Endothelial cell of umbilical vein (primary cell): Measurements from ENCODE around the gene ZIM2.

Experiments used
- EZH2 ChIP-seq: IDR thresholded peaks from 2 replicates; pipeline ENCODE4 v1.6.1; 2012; ENCODE audit warnings: borderline replicate concordance, low read depth, mild to moderate bottlenecking, moderate library complexity, low read length, inconsistent platforms; ENCODE audit not compliant: severe bottlenecking
- FOS ChIP-seq: IDR thresholded peaks from 2 replicates; pipeline ENCODE4 v1.6.1; 2011; ENCODE audit warnings: mild to moderate bottlenecking, low read length, moderate library complexity, borderline replicate concordance; ENCODE audit not compliant: insufficient read depth
- GATA2 ChIP-seq: IDR thresholded peaks from 2 replicates; pipeline ENCODE4 v1.7.0; 2011; ENCODE audit warnings: low read depth, mild to moderate bottlenecking, moderate library complexity, mixed read lengths, low read length; ENCODE audit not compliant: insufficient read length, insufficient read depth
- JUN ChIP-seq: IDR thresholded peaks from 2 replicates; pipeline ENCODE4 v1.6.1; 2011; ENCODE audit warnings: borderline replicate concordance, low read depth; ENCODE audit not compliant: insufficient read length, insufficient read depth
- MYC ChIP-seq: IDR thresholded peaks from one replicate; pipeline ENCODE4 v1.6.1; 2011; ENCODE audit warnings: mild to moderate bottlenecking, low read depth, low read length
- POLR2A ChIP-seq: IDR thresholded peaks from 2 replicates; pipeline ENCODE4 v1.6.1; 2012; ENCODE audit warnings: low read depth, mild to moderate bottlenecking, control low read depth, low read length
- POLR2AphosphoS5 ChIP-seq: IDR thresholded peaks from 2 replicates; pipeline ENCODE4 v1.6.1; 2012; ENCODE audit warnings: low read depth, mild to moderate bottlenecking, control low read depth, low read length, moderate library complexity; ENCODE audit not compliant: insufficient read depth
- TF ChIP-seq, protein P1 (sequence below), 2 donors: IDR thresholded peaks; 1 replicate in 1 of 2; 2 replicates in 1 of 2; pipeline ENCODE4 v1.5.1; 2011; ENCODE audit warnings: low read length in 2 of 2, mild to moderate bottlenecking in 2 of 2, moderate library complexity in 2 of 2, control low read depth in 1 of 2, inconsistent platforms in 1 of 2, low read depth in 1 of 2; ENCODE audit not compliant: insufficient read depth in 1 of 2; ENCODE audit errors: extremely low read depth in 1 of 2
- TF ChIP-seq, protein P2 (sequence below): IDR thresholded peaks from 2 replicates; pipeline ENCODE4 v1.6.1; 2011; ENCODE audit not compliant: insufficient read depth, insufficient read length

DNA sequence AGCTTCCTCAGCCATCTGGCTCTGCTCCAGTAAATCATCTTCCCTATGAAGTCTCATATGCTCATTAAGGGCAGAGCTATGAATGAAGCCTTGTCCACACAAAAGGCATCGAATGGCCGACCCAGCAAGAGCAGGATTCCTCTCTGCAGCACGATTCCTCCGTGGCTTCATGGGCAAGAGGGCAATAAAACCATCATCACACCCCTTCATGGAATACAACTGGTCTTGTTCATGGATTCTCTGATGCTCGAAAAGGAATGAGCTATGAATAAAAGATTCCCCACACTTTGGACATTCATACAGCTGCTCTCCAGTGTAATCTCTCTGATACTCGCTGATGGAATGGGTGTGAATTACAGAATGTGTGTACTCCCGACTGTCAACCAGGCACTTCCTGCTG is 25.9 kb downstream of the ZIM2 start:
- TF ChIP-seq POLR2A (no peak), POLR2AphosphoS5 (no peak), EZH2 (no peak), FOS (no peak), MYC (no peak), JUN (no peak), GATA2 (no peak)
- TF ChIP-seq, protein P1, sequence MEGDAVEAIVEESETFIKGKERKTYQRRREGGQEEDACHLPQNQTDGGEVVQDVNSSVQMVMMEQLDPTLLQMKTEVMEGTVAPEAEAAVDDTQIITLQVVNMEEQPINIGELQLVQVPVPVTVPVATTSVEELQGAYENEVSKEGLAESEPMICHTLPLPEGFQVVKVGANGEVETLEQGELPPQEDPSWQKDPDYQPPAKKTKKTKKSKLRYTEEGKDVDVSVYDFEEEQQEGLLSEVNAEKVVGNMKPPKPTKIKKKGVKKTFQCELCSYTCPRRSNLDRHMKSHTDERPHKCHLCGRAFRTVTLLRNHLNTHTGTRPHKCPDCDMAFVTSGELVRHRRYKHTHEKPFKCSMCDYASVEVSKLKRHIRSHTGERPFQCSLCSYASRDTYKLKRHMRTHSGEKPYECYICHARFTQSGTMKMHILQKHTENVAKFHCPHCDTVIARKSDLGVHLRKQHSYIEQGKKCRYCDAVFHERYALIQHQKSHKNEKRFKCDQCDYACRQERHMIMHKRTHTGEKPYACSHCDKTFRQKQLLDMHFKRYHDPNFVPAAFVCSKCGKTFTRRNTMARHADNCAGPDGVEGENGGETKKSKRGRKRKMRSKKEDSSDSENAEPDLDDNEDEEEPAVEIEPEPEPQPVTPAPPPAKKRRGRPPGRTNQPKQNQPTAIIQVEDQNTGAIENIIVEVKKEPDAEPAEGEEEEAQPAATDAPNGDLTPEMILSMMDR (IDR thresholded peaks at IDR 0.05; ENCODE audit: extremely low read depth in 1 of 2, insufficient read depth in 1 of 2, low read depth in 1 of 2, low read length in 2 of 2), result no peak
- TF ChIP-seq, protein P2, sequence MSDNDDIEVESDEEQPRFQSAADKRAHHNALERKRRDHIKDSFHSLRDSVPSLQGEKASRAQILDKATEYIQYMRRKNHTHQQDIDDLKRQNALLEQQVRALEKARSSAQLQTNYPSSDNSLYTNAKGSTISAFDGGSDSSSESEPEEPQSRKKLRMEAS, result no peak
